MV-4-11 (cell line): ENCODE data around the gene PARD3.

Source experiments
- DNase-seq: peaks from one replicate; lab custom pipeline; 2025; lab: John Stamatoyannopoulos, UW

The PARD3 gene

GRCh38 chr10:34121781-34122622, 693.1 kb downstream of the PARD3 start:
- DNase-seq = no peak

- DNase-seq = no peak
Measured at GRCh38 chr10:34121125-34121753, 693.9 kb downstream of the PARD3 start.

GRCh38 chr10:34119456-34119855, 695.6 kb downstream of the PARD3 start:
- DNase-seq = no peak

- no peak for DNase-seq
Measured at GRCh38 chr10:34116681-34117271, 698.3 kb downstream of the PARD3 start.

GRCh38 chr10:34116220-34116641, 698.9 kb downstream of the PARD3 start:
- no peak for DNase-seq

GRCh38 chr10:34114914-34115313, 700.2 kb downstream of the PARD3 start:
- DNase-seq = no peak

GRCh38 chr10:34113504-34114225, 701.4 kb downstream of the PARD3 start:
- DNase-seq = no peak

- DNase-seq = no peak
Measured at GRCh38 chr10:34112171-34112782, 702.8 kb downstream of the PARD3 start.

- DNase-seq = no peak
Measured at GRCh38 chr10:34111179-34111578, 703.9 kb downstream of the PARD3 start.

- DNase-seq = no peak
Measured at GRCh38 chr10:34109952-34110702, 705.0 kb downstream of the PARD3 start.

GRCh38 chr10:34109495-34109894, 705.6 kb downstream of the PARD3 start:
- no peak for DNase-seq

- no peak for DNase-seq
Measured at GRCh38 chr10:34107626-34108516, 707.2 kb downstream of the PARD3 start.

GRCh38 chr10:34106356-34106885, 708.7 kb downstream of the PARD3 start:
- no peak for DNase-seq

GRCh38 chr10:34104829-34105572, 710.1 kb downstream of the PARD3 start:
- no peak for DNase-seq

GRCh38 chr10:34102893-34103506, 712.1 kb downstream of the PARD3 start:
- peak; percentile 88 for DNase-seq

- no peak for DNase-seq
Measured at GRCh38 chr10:34102237-34102673, 712.8 kb downstream of the PARD3 start.

GRCh38 chr10:34101001-34101400, 714.1 kb downstream of the PARD3 start:
- DNase-seq = no peak

GRCh38 chr10:34098821-34099567, 716.1 kb downstream of the PARD3 start:
- no peak for DNase-seq
